ENCODE results near the gene SMURF2.

Gene SMURF2

GRCh38 chr17:64506201-64506575 is 155.9 kb downstream of the SMURF2 start, which contains the start of gene DDX5:
TSS of gene DDX5 (minus strand) at chr17:64506289. CDS start at chr17:64506119, 170 bp downstream.
- H3K27ac Mint-ChIP-seq, result peak within 1 kb of the TSS; percentile 100
- H3K4me1 Mint-ChIP-seq (ENCODE audit: low read depth), result peaks cover 48% of the 10 kb centered on the region
- peak within 1 kb of the TSS; percentile 99 for H3K4me3 Mint-ChIP-seq
- no peaks in the 10 kb centered on the region for H3K9me3 Mint-ChIP-seq
- peaks cover 54% of the 10 kb centered on the region for H3K36me3 Mint-ChIP-seq (ENCODE audit: low read depth)
- no peaks in the 10 kb centered on the region for H3K27me3 Mint-ChIP-seq (ENCODE audit: low read depth)

DNA sequence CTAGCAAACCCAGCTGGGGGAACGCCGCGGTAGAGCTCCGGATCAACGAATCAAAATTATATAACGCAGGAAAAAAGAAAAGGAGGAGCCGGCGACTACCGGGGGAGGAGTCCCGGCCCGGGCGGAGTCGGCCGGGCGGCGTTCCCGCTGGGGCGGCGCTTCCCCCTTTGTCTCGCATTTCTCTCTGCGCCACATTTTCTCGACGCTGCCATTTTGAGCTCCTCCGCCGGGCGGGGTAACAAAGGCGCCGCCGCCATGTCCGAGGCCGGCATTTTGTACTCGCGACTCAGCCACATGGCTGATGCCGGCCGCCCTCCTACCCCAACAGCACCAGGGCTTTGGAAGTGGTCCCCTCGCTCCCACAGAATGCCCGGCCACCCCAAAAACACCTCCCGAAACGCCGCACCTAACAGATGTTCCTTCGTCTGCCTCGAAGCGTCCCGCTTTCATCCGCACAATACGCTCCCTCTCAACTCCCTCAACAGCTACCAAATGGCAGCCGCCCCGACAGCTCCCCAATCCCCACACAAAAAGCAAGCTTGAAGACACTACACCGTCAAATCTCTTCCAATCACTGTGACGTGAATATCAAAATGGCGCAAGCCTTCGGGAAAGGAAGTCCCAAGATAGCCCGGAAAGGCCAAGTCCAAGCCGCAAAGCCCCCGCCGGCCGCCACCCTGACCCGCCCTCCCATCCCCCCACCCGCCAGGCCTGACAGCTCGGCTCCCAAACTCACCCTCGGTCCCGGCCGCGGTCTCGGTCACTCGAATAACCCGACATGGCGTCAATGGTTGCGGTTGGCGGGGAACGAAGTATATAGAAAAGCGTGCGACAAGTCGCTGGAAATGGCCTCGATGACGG is 156.5 kb downstream of the SMURF2 start:
- no peaks in the 10 kb centered on the region for H3K27me3 Mint-ChIP-seq (ENCODE audit: low read depth)
- H3K9me3 Mint-ChIP-seq, result no peaks in the 10 kb centered on the region
- H3K36me3 Mint-ChIP-seq (ENCODE audit: low read depth), result peaks cover 55% of the 10 kb centered on the region
- peaks cover 53% of the 10 kb centered on the region for H3K4me1 Mint-ChIP-seq (ENCODE audit: low read depth)
- H3K27ac Mint-ChIP-seq, result peak overlapping the region; percentile 100
- peak overlapping the region; percentile 99 for H3K4me3 Mint-ChIP-seq

GRCh38 chr17:64504769-64505339 is 157.3 kb downstream of the SMURF2 start:
- Mint-ChIP-seq H3K4me1 (ENCODE audit: low read depth) (peaks cover 59% of the 10 kb centered on the region), H3K9me3 (no peaks in the 10 kb centered on the region), H3K4me3 (peak overlapping the region; percentile 99), H3K27me3 (ENCODE audit: low read depth) (no peaks in the 10 kb centered on the region), H3K36me3 (ENCODE audit: low read depth) (peaks cover 61% of the 10 kb centered on the region), H3K27ac (peak overlapping the region; percentile 100)

DNA sequence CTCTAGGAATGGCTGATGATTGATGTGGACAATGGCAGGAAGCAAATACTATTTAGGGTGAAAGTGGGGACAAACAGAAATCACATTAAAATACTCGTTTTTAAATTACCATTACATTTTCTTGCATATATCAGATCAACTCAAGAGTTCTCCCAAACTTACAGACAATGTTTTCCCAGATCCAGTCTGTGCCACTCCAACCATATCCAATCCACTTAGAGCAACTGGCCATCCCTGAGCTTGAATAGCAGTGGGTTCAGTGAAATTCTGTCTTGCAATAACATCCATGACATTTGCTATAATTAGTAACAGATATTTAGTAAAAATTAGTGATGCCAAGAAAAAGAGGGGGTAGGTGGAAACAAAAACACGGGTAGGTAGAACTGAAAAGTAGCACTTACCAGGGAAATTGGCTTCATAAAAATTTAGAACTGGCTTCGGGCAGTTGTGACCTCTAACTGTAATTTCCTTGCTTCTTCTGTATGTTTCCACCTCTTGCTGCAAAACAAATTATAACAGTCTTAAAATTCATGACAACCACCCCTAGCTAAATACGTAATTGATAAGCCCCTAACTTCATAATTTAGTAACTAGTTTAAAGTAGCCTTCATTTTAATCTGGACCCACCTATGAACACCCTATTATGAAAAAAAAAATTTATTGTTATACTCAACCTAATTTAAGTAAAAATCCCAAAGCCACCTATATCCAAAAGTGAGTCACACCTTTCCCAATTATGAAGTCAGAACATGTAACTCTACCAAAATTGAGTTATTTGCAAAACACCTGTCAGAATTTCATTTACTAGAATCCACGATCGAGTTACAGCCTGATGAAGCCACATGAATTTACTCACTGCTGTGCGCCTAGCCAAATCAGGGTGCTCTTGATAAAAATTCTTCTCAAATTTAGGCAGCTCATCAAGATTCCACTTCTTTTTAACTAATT is 158.0 kb downstream of the SMURF2 start:
- Mint-ChIP-seq H3K4me1 (ENCODE audit: low read depth) (peaks cover 60% of the 10 kb centered on the region), H3K27ac (peak overlapping the region; percentile 100), H3K4me3 (peak overlapping the region; percentile 99), H3K9me3 (no peaks in the 10 kb centered on the region), H3K27me3 (ENCODE audit: low read depth) (no peaks in the 10 kb centered on the region), H3K36me3 (ENCODE audit: low read depth) (peaks cover 65% of the 10 kb centered on the region)

DNA sequence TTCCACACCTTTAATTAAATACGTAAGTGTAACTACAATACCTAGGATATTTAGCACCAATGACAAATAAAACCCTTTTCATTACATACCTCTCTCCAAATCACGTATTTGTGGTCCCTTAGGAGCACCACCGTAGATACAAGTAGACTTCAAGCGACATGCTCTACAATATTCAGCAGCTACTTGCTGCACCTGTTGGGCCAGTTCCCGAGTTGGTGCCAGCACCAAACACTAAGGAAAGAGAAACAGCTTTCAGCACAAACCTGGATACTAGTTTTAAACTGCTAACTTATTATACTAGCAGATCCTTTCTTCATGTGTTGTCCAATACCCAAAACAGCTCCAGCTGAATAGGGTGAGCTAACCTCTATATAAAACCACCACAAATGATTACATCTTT is 158.8 kb downstream of the SMURF2 start:
- Mint-ChIP-seq H3K36me3 (ENCODE audit: low read depth) (peaks cover 69% of the 10 kb centered on the region), H3K4me1 (ENCODE audit: low read depth) (peaks cover 60% of the 10 kb centered on the region), H3K9me3 (no peaks in the 10 kb centered on the region), H3K4me3 (peak overlapping the region; percentile 19), H3K27me3 (ENCODE audit: low read depth) (no peaks in the 10 kb centered on the region), H3K27ac (peak overlapping the region; percentile 49)

DNA sequence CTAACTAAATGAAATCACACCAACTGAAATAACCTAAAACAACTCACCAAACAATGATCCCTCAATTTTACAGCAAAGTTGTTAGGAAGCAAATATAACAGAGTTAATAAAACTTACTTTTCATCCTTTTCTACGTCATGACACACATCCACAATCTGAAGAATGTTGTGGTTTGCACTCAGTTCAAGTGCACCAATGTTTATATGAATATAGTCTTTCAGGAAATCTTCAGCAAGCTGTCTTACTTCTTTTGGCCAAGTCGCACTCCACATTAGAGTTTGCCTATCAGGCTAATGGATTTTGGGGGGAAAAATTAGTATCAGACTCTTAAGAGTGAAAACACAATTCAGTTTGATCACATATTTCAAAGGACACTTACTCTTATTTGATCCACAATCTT is 159.3 kb downstream of the SMURF2 start:
- Mint-ChIP-seq H3K4me1 (ENCODE audit: low read depth) (peaks cover 63% of the 10 kb centered on the region), H3K36me3 (ENCODE audit: low read depth) (peaks cover 73% of the 10 kb centered on the region), H3K9me3 (no peaks in the 10 kb centered on the region), H3K27ac (peak overlapping the region; percentile 43), H3K27me3 (ENCODE audit: low read depth) (no peaks in the 10 kb centered on the region), H3K4me3 (peak overlapping the region; percentile 42)

DNA sequence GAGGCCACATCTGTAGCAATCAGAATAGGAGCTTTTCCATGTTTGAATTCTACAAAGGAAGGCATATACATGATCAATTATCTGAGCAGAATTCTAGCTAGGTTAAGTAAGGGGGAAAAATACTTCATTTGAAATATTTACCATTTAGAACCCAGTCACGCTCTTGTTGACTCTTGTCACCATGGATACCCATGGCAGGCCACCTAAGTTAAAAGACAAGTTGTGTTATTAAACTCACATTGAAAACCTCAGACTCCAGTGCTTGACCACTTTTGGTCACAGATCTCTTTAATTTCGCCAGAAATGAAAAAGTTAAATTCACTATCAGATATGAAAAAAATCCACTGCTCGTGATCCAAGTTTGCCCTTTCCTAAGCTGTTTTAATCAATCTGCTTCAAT is 160.1 kb downstream of the SMURF2 start:
- Mint-ChIP-seq H3K36me3 (ENCODE audit: low read depth) (peaks cover 76% of the 10 kb centered on the region), H3K27me3 (ENCODE audit: low read depth) (no peaks in the 10 kb centered on the region), H3K4me1 (ENCODE audit: low read depth) (peaks cover 65% of the 10 kb centered on the region), H3K4me3 (no peak overlapping the region), H3K9me3 (no peaks in the 10 kb centered on the region), H3K27ac (peak overlapping the region; percentile 50)

DNA sequence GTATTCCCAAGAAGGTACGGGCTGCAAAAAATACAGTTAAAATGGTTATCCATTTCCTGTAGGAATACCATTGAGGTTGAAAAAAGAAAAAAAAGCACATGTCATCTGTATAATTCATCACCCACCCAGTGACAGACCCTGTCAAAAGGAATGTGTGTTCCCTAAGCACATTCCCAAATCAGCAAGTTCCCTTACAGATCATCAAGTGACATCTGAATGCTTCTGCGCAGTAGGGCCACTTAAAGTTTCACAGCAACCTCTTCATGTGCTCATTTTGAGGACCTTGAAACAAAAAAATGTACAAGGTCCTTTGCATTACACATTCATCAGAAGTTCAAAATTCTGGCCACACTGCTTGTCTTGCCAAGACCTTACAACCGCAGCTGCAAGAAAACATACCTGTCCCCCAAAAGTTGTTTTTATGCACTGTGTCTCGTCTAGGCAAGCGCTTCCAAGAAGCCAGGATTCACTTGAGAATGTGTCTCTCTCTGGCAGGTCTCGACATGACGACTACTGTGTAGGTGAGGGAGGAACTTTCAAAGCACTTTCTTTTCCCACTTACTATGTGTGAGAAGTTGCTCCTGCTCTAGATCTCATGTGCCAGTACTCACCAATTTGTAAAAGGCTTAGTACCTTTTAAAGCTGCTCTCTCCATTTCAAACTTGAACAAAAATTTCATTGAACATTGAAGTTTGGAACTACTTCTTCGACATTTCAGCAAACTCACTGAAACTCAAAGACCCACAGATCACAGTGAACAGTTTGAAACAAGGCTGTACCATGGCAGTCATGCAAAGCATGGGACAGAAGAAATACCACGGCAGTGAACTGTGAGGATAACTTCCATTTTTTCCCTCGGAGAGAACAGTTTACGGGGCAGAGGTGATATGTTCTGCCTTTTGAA is 161.0 kb downstream of the SMURF2 start:
- H3K36me3 Mint-ChIP-seq (ENCODE audit: low read depth), result peaks cover 84% of the 10 kb centered on the region
- H3K27ac Mint-ChIP-seq, result peak overlapping the region; percentile 29
- H3K27me3 Mint-ChIP-seq (ENCODE audit: low read depth), result no peaks in the 10 kb centered on the region
- H3K4me3 Mint-ChIP-seq, result no peak overlapping the region
- H3K9me3 Mint-ChIP-seq, result no peaks in the 10 kb centered on the region
- peaks cover 72% of the 10 kb centered on the region for H3K4me1 Mint-ChIP-seq (ENCODE audit: low read depth)

DNA sequence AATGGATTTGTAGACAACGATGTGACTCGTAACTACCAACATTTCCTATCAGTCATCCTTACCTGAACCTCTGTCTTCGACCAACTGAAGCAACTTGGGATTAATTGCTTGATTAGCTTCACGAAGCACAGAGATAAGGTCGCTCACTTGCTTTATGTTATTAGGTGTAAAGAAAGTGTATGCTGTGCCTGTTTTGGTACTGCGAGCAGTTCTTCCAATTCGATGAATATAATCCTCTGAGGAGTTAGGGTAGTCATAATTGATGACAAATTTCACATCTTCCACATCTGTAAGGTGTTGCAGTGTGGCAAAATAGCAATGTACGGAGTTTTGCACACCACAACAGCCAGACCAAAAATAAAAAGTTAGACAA is 161.6 kb downstream of the SMURF2 start:
- peaks cover 77% of the 10 kb centered on the region for H3K4me1 Mint-ChIP-seq (ENCODE audit: low read depth)
- H3K9me3 Mint-ChIP-seq, result no peaks in the 10 kb centered on the region
- peak overlapping the region; percentile 29 for H3K27ac Mint-ChIP-seq
- H3K36me3 Mint-ChIP-seq (ENCODE audit: low read depth), result peaks cover 82% of the 10 kb centered on the region
- no peak overlapping the region for H3K4me3 Mint-ChIP-seq
- no peaks in the 10 kb centered on the region for H3K27me3 Mint-ChIP-seq (ENCODE audit: low read depth)

- H3K27ac Mint-ChIP-seq, result no peak overlapping the region
Measured at GRCh38 chr17:64499805-64500486, 162.2 kb downstream of the SMURF2 start.

GRCh38 chr17:64498308-64499203 is 163.6 kb downstream of the SMURF2 start:
- Mint-ChIP-seq H3K4me1 (ENCODE audit: low read depth) (peaks cover 74% of the 10 kb centered on the region), H3K9me3 (no peaks in the 10 kb centered on the region), H3K36me3 (ENCODE audit: low read depth) (peaks cover 69% of the 10 kb centered on the region), H3K27ac (peak overlapping the region; percentile 99), H3K4me3 (peak overlapping the region; percentile 50), H3K27me3 (ENCODE audit: low read depth) (no peaks in the 10 kb centered on the region)

More at GRCh38 chr17:64499805-64500486, 162.2 kb downstream of the SMURF2 start:
- Mint-ChIP-seq H3K4me3 (no peak overlapping the region), H3K36me3 (ENCODE audit: low read depth) (peaks cover 77% of the 10 kb centered on the region), H3K9me3 (no peaks in the 10 kb centered on the region), H3K4me1 (ENCODE audit: low read depth) (peaks cover 76% of the 10 kb centered on the region), H3K27me3 (ENCODE audit: low read depth) (no peaks in the 10 kb centered on the region)

DNA sequence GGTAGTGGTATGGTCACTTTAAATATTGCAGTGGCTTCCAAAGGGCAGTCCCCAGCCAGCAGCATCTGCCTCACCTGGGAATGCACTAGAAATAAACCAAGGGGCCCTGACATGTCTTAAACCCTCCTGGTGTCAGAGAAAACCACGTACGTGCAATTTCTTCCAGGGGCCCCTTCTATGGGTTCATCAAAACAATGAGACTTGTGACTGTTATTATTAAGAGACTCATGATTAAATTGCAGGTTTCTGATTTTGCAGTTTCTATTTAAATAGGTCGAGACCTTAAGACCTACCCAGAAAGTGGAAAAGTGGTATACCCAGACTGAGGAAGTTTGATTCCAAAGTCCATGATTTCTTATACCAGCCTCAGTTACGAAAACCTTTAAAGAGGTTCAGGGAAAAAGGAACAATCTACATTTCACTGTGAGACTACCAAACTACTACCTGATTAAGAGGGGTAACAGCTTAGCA is 164.5 kb downstream of the SMURF2 start:
- H3K4me1 Mint-ChIP-seq (ENCODE audit: low read depth), result peaks cover 72% of the 10 kb centered on the region
- H3K27ac Mint-ChIP-seq, result peak overlapping the region; percentile 99
- peaks cover 63% of the 10 kb centered on the region for H3K36me3 Mint-ChIP-seq (ENCODE audit: low read depth)
- peak overlapping the region; percentile 100 for H3K4me3 Mint-ChIP-seq
- no peaks in the 10 kb centered on the region for H3K27me3 Mint-ChIP-seq (ENCODE audit: low read depth)
- H3K9me3 Mint-ChIP-seq, result no peaks in the 10 kb centered on the region

Measured in T-helper 1 cell treated with Interleukin-12 subunit alpha and Interleukin-12 subunit beta and Interleukin-4 antibody, amounts not matched to agents 30 μg/mL and 1 μg/mL, for 36 hours (primary cell).